Activated T-helper 1 cell treated with Interleukin-2 at 50 U/mL for 16 hours (primary cell): ENCODE measurements around the gene MIPEP.

Experiments used
- DNase-seq: peaks from one replicate; pipeline ENCODE4 v3.0.0-alpha.2; 2020; ENCODE audit warnings: low read depth

Gene MIPEP

DNA sequence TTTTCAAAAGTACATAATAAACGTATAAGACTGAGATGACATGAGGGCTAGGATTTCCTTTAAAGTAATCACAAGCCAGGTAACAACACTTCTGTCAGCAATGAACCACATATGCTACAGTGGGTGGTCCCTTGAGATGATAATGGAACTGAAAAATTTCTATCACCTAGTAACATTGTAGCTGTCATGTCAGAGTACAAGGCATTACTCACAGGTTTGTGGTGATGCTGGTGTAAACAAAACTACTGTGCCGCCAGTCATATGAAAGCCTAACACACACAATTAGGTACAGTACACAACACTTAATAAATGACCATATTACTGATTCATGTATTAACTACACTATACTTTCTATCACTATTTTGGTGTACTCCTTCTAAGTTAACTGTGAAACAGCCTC, 36.8 kb downstream of the MIPEP start:
- DNase-seq, result no peak

GRCh38 chr13:23851106-23851505, 38.1 kb downstream of the MIPEP start:
- DNase-seq, result no peak

DNA sequence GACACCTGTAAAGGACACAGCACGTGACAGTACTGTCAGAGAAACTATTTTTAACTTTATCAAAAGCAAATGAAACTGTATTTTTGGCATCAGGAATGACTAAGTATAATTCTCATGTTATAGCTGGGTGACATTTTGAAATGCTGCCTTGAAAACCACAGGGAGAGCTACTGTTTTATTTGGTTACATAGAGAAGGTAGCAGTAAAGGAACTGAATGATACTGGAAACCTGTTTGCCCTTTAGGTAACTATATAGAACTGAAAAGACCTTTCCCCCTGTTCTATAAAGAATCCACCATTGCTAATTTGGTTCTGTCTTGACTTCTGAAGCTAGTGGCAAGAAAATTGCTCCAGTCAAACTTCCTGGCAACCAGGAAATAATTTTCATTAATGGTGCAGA, 39.1 kb downstream of the MIPEP start:
- DNase-seq, result no peak

GRCh38 chr13:23849670-23850069, 39.5 kb downstream of the MIPEP start:
- no peak for DNase-seq

- DNase-seq, result no peak
Measured at GRCh38 chr13:23848646-23849141, 40.5 kb downstream of the MIPEP start.

- no peak for DNase-seq
Measured at GRCh38 chr13:23848019-23848418, 41.2 kb downstream of the MIPEP start.

DNA sequence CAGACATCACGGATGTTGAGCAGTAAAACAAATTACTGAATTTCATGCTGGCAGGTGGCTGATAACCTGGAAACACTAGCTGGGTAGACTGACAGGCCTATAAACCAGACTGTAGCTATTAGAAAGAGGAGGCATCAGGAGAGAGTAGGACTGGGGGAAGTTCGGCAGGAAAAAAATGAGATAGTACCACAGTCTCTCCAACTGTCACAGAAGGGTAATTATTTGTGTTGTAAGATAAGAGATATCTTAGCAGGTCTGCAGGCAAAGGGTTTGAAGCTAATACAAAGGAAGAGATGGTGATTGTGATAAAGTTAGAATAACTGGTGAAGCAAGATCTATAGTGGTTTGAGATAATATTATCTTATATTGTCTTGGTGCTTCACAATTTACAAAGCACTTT, 41.7 kb downstream of the MIPEP start:
- DNase-seq, result no peak

GRCh38 chr13:23845105-23845725, 44.0 kb downstream of the MIPEP start:
- no peak for DNase-seq

DNA sequence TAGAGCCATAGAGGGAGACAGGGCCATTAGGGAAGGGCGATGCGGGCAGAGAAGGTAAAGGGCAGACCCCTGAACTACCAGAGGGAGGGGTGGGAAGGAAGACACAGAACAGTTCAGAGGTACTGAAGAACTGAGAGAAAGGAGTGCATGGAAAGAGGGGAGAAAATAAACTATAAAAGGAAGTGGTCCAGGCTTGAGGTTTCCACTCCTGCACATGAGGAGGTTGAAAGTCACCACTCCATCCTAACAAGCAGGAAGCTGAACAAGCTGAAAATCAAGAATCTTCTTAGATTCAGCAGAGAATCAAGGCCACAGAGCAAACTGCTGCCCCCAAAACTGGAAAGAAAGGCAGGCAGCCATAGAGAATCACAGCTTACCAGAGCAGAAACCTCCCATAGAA, 45.1 kb downstream of the MIPEP start:
- DNase-seq, result no peak

- no peak for DNase-seq
Measured at GRCh38 chr13:23843436-23843835, 45.8 kb downstream of the MIPEP start.

DNA sequence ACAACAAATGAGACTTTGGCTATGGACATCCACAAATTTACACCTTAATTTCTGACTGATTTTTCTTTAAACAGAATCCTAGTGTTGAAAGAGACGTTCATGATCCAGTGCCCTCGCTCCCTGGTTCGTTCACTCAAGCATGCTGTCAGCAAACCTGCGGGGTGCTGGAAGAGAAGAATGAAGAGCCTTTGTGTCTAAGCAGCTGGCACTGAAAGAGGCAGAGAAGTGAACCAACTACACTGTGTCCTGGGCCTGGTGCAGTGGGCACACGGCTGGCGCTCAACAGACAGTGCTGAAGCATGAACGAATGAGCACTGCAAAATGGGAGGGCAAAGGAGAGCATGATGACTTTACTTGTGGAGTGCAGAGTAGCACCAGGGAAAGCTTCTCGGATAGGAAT, 46.8 kb downstream of the MIPEP start:
- no peak for DNase-seq

DNA sequence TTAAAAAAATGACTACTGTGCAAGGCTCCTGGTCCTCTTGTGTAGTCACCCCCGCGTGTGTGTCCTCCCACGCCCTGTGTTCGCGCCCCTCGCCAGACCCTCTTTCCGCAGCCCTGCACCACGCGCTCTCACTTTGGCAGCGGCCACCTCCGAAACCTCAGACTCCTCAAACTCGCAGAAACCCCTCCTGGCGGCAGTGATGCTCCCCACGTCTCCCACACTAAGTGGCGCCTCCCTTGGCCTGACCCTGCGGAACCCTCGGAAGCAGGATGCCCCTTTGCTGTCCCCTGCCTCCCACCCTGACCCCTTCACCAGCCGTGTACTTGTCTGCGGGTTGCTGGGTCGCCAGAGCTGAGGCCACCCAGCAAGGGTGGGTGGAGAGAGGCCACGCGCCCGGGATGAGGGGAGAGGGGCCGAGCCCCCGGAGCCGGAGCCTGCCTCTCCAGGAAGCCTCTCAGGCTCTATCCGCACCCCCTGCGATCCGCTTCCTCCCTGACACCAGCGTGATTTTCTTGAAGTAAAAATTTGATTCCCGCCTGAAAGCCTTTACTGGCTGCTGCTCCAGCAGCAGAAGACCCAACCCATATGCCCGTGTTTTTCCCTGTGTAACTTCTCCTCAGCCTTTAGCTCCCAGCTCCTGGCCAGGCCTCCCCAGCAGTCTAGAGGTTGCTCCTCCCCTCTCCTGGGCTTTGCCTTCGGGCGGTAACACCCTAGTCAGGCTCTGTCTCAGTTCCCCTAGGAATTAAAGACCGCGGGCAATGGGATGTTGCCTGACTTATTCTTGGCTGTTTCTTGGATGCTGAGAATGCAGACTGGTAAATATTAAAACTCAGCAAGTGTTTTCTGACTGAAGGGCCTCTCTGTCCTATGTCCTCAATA, 55.2 kb downstream of the MIPEP start:
- DNase-seq, result no peak

- no peak for DNase-seq
Measured at GRCh38 chr13:23828866-23829265, 60.3 kb downstream of the MIPEP start.

- no peak for DNase-seq
Measured at GRCh38 chr13:23828086-23828485, 61.1 kb downstream of the MIPEP start.

DNA sequence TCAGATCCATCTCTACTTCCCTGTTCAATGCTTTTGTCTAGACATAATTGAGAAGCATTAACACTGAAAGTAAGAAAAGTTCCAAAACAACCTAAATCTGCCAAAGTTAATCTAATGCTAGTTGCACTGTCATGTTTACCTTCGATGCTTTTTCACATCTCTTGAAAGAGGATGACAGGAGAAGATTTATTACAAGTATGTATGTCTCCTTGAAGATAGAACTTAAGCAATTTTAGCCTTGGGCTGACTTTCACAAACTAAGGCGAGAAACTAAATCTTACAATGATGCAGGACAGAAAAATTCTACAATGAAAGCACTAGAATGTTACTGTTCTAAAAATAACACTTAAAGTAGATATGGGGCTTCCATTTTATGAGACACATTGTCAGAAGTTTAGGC, 64.0 kb downstream of the MIPEP start:
- DNase-seq, result no peak

DNA sequence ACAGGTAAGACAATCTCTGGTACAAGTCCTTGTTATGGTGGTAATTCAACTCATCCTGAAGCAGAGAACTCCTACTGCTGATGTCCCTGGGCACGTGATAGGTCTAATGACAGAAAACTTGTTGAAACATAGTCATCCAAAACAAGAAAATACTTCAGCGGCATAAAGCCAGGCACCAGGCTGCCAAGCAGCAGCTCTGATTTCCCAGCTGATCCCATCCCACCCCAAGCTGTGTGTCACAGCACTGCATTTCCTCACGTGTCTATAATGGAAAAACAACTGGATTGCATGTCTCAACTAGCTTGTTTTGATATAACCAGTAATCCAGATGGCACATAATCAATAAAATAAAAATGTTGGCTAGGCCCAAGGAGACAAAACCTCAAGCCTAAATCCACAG, 64.8 kb downstream of the MIPEP start:
- DNase-seq, result no peak

GRCh38 chr13:23822252-23822824, 66.9 kb downstream of the MIPEP start:
- DNase-seq, result no peak

DNA sequence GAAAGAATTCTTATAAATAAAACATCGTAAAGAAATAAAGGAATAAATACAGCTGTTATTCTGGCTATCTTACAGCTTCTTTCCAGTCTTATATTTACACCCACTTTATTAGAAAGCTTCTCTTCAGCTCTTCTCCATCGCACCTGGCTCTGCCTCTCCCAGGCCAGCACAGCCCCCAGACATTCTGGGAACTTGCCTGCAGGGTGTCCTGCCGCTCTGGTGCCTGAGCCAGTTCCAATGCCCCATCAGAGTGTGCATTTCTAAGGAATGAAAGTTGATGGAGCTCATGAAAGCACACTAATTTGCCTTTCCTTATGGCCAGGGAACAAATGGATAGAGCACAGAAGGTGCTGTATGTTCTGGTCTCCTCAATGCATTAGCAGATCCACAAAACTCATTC, 68.7 kb downstream of the MIPEP start:
- no peak for DNase-seq

DNA sequence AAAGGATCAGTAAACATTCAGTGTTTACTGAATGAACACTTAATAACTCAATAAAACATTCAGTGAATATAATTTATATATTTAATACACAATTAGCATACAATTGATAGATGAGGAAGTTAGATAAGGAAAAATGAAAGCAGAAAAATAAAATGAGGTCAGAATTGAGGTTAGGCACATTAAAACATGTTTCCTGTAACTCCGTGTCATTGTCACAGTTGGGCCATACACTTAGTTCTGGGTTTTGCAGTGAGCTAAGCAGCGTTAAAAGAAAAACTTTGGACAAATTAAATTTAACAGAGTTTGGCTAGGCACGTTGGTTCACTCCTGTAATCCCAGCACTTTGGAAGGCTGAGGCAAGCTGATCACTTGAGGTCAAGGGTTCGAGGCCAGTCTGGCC, 71.4 kb downstream of the MIPEP start:
- DNase-seq, result no peak

DNA sequence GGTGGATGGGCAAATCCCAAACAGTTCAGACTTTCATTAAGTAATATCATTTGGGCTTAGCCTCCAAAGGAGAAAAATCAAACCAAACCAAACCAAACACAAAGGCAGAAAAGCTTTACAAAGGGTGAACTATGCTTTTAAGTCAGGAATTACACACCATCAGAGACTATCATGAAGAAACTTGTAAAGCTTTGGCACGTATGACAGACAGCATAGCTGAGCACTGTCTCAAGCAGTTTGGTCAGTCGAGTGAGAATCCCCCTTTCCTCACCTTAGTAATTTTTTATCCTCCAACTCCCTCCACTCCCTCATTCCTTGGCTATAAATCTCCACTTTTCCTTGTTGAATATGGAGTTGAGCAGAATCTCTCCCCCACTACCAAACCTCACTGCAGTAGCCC, 72.1 kb downstream of the MIPEP start:
- DNase-seq, result no peak

DNA sequence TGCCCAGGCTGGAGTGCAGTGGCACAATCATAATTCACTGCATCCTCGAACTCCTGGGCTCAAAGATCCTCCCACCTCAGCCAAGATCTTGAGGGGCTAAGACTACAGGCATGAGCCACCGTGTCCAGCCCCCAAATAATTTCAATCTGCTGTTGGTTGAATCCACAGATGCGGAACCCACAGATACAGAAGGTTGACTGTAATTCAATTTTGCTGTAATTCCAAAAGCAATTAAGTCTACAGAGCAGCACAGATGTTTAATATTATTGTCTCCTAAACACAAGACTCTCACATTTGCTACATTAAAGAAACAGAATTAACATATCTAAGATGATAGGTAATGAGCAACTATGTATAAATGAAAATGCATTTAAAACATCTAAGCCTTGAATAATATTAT, 75.6 kb downstream of the MIPEP start:
- DNase-seq, result no peak

DNA sequence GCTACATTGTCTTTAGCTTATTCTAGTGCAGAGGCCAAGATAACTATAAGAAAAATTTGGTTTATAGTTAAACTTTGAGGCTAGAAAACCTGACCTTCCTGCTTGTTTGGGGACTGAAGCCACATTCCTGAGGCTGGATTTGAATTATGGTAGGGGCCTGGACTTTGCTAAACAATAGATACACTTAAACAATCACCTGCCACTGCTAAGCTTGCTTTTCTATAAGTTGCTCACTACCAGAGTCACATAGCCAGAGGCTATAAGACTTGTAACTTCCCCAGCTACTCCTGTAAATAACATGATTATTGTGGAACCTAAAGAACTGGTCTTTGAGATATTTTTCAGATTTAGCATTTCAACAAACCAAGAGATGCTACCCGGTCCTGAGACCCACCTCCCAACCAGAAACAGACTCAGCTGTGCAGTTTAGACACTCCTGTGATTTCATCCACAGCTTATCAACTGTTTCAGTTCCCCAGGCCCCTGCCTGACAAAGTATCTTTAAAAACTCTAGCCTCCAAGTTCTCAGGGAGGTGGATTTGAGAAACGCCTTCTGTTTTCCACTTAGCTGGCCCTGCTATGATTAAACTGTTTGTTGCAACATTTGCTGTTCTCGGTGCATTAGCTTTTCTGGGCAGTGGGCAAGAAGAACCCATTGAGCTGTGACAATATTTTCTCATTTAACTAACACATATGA, 77.7 kb downstream of the MIPEP start:
- DNase-seq, result no peak
